Astrocyte (in vitro differentiated cells and primary cell): Measurements from ENCODE around the gene KCNIP2. TPM values are rescaled to one million over a fixed set of nuclear protein-coding genes. Genes with fewer than 3 reads are reported as not detected.
"Not testable (repeated sequence)": the region's sequence is repeated elsewhere in the genome, so short reads cannot be mapped to it uniquely, and the experiment has no call there.

Experiments used
- DNase-seq: peaks from one replicate; pipeline ENCODE4 v3.0.0-alpha.2; 2010; ENCODE audit warnings: low read depth
- FAIRE-seq: peaks from 2 replicates; lab custom pipeline; 2011; peaks lifted over from hg19 to GRCh38; lab: Jason Lieb, UNC
- H2AFZ ChIP-seq: 2 replicates; pipeline ENCODE4 v1.6.0; 2012; ENCODE audit warnings: low read depth, low read length, inconsistent platforms
- H3K27ac ChIP-seq: 2 replicates; pipeline ENCODE4 v1.5.1; 2011; ENCODE audit warnings: low read depth, low read length, inconsistent platforms
- H3K27me3 ChIP-seq: 2 replicates; pipeline ENCODE4 v1.6.0; 2011; ENCODE audit warnings: low read length, inconsistent platforms; ENCODE audit not compliant: insufficient read depth
- H3K36me3 ChIP-seq: 2 replicates; pipeline ENCODE4 v1.5.1; 2011; ENCODE audit warnings: low read length, inconsistent platforms; ENCODE audit not compliant: insufficient read depth
- H3K4me1 ChIP-seq: 2 replicates; pipeline ENCODE4 v1.5.1; 2011; ENCODE audit warnings: low read length, inconsistent platforms; ENCODE audit not compliant: insufficient read depth
- H3K4me2 ChIP-seq: 2 replicates; pipeline ENCODE4 v1.6.0; 2012; ENCODE audit warnings: low read length, inconsistent platforms
- H3K4me3 ChIP-seq: 2 replicates; pipeline ENCODE4 v1.5.1; 2011; ENCODE audit warnings: low read depth, mild to moderate bottlenecking, low read length, inconsistent platforms; ENCODE audit not compliant: insufficient read depth
- H3K79me2 ChIP-seq: 2 replicates; pipeline ENCODE4 v1.6.0; 2012; ENCODE audit warnings: mild to moderate bottlenecking, low read length, inconsistent platforms; ENCODE audit not compliant: insufficient read depth
- H3K9ac ChIP-seq: 2 replicates; pipeline ENCODE4 v1.6.0; 2012; ENCODE audit warnings: mild to moderate bottlenecking, low read length, inconsistent platforms
- H3K9me3 ChIP-seq: 2 replicates; pipeline ENCODE4 v1.5.1; 2012; ENCODE audit warnings: low read depth, mild to moderate bottlenecking, low read length, inconsistent platforms; ENCODE audit not compliant: insufficient read depth
- H4K20me1 ChIP-seq: 2 replicates; pipeline ENCODE4 v1.6.0; 2012; ENCODE audit warnings: low read length, inconsistent platforms; ENCODE audit not compliant: insufficient read depth
- H3K27ac Mint-ChIP-seq: one replicate; pipeline ENCODE4 v1.8.0; 2021; ENCODE audit warnings: mild to moderate bottlenecking, mixed read lengths; ENCODE audit not compliant: unreplicated experiment
- H3K27me3 Mint-ChIP-seq: one replicate; pipeline ENCODE4 v1.8.0; 2021; ENCODE audit warnings: low read depth, mixed read lengths; ENCODE audit not compliant: unreplicated experiment
- H3K36me3 Mint-ChIP-seq: one replicate; pipeline ENCODE4 v1.8.0; 2021; ENCODE audit warnings: low read depth, mixed read lengths; ENCODE audit not compliant: unreplicated experiment
- H3K4me1 Mint-ChIP-seq: one replicate; pipeline ENCODE4 v1.8.0; 2021; ENCODE audit warnings: low read depth, mixed read lengths; ENCODE audit not compliant: unreplicated experiment
- H3K4me3 Mint-ChIP-seq: one replicate; pipeline ENCODE4 v1.8.0; 2021; ENCODE audit warnings: mild to moderate bottlenecking, moderate library complexity, mixed read lengths; ENCODE audit not compliant: unreplicated experiment
- H3K9me3 Mint-ChIP-seq: one replicate; pipeline ENCODE4 v1.8.0; 2021; ENCODE audit warnings: mild to moderate bottlenecking, mixed read lengths; ENCODE audit not compliant: unreplicated experiment
- EZH2 ChIP-seq: IDR thresholded peaks from 2 replicates; pipeline ENCODE4 v1.6.1; 2012; ENCODE audit warnings: mild to moderate bottlenecking, low read length, inconsistent platforms; ENCODE audit not compliant: insufficient read depth
- total RNA-seq: library from RNA; stranded (reverse); gene quantifications from 2 replicates; pipeline ENCODE4 v1.2.1, GENCODE V29; 2021
- TF ChIP-seq, protein P1 (sequence below): IDR thresholded peaks from 2 replicates; pipeline ENCODE4 v1.5.1; 2011; ENCODE audit warnings: low read depth, mild to moderate bottlenecking, inconsistent platforms, low read length, moderate library complexity; ENCODE audit not compliant: insufficient read depth

The KCNIP2 gene
- total RNA-seq, 1 donor from 2014 or later = 2.5 TPM

DNA sequence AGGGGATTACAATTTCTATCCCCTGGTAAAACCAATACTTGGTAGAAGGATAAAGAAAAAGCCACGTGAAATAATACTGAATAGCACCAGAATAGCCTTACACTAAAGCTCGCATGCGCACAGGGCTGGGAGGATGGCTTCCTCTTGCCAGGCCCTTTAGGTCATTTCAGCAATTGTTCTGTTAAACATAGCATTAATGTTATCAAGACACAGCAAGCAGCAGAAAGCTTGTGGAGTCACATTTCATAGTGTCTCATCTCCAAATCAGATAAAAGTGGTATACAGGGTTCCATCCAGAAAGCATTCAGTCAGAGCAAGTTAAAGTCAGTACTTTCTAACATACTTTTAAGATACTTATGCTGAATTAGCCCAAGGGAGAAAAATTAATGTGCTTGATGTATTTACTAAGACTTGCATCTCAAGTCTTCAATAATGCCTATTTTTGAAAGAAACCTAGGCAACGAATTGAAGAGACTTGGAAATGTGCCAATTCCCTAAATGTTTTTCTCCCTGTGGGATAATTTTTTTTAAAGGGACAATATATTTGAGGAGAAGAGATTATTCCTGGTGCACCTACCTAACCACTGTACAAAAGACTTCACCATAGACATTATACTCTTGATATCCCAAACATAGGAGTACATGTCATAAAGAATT lies 46.1 kb downstream of the KCNIP2 start:
- no peak for FAIRE-seq
- no peak overlapping the region for H3K4me2 ChIP-seq
- H3K4me3 ChIP-seq = no peak overlapping the region
- no peak overlapping the region for H3K4me3 Mint-ChIP-seq
- H4K20me1 ChIP-seq = peaks cover 92% of the 10 kb centered on the region
- H3K4me1 ChIP-seq = no peaks in the 10 kb centered on the region
- H3K27me3 ChIP-seq = no peaks in the 10 kb centered on the region
- no peak overlapping the region for H3K9ac ChIP-seq
- peaks cover 85% of the 10 kb centered on the region for H3K79me2 ChIP-seq
- H3K27ac ChIP-seq = no peak overlapping the region
- no peaks in the 10 kb centered on the region for H3K4me1 Mint-ChIP-seq
- no peaks in the 10 kb centered on the region for H3K9me3 Mint-ChIP-seq
- H3K9me3 ChIP-seq = no peaks in the 10 kb centered on the region
- no peak for DNase-seq
- no peak overlapping the region for H3K27ac Mint-ChIP-seq
- TF ChIP-seq, protein P1, sequence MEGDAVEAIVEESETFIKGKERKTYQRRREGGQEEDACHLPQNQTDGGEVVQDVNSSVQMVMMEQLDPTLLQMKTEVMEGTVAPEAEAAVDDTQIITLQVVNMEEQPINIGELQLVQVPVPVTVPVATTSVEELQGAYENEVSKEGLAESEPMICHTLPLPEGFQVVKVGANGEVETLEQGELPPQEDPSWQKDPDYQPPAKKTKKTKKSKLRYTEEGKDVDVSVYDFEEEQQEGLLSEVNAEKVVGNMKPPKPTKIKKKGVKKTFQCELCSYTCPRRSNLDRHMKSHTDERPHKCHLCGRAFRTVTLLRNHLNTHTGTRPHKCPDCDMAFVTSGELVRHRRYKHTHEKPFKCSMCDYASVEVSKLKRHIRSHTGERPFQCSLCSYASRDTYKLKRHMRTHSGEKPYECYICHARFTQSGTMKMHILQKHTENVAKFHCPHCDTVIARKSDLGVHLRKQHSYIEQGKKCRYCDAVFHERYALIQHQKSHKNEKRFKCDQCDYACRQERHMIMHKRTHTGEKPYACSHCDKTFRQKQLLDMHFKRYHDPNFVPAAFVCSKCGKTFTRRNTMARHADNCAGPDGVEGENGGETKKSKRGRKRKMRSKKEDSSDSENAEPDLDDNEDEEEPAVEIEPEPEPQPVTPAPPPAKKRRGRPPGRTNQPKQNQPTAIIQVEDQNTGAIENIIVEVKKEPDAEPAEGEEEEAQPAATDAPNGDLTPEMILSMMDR = no peak
- TF ChIP-seq EZH2 = no peak
- no peak overlapping the region for H2AFZ ChIP-seq
- H3K27me3 Mint-ChIP-seq = no peaks in the 10 kb centered on the region
- H3K36me3 ChIP-seq = peaks cover 67% of the 10 kb centered on the region
- H3K36me3 Mint-ChIP-seq = peaks cover 40% of the 10 kb centered on the region

- Histone ChIP-seq H3K79me2 (peaks cover 58% of the 10 kb centered on the region), H2AFZ (no peak overlapping the region), H3K4me2 (no peak overlapping the region), H4K20me1 (peaks cover 72% of the 10 kb centered on the region), H3K36me3 (peaks cover 83% of the 10 kb centered on the region), H3K9me3 (no peaks in the 10 kb centered on the region), H3K9ac (no peak overlapping the region), H3K27ac (no peak overlapping the region), H3K27me3 (no peaks in the 10 kb centered on the region), H3K4me3 (no peak overlapping the region), H3K4me1 (no peaks in the 10 kb centered on the region)
- H3K4me1 Mint-ChIP-seq = no peaks in the 10 kb centered on the region
- no peak overlapping the region for H3K4me3 Mint-ChIP-seq
- H3K36me3 Mint-ChIP-seq = peaks cover 22% of the 10 kb centered on the region
- no peaks in the 10 kb centered on the region for H3K9me3 Mint-ChIP-seq
- TF ChIP-seq, protein P1 = no peak
- no peak for TF ChIP-seq EZH2
- no peak overlapping the region for H3K27ac Mint-ChIP-seq
- DNase-seq = no peak
- FAIRE-seq = no peak
- no peaks in the 10 kb centered on the region for H3K27me3 Mint-ChIP-seq
These were observed 50.1 kb downstream of the KCNIP2 start for GRCh38 chr10:101793526-101793925.

- Mint-ChIP-seq H3K27ac (no peak overlapping the region), H3K27me3 (no peaks in the 10 kb centered on the region), H3K36me3 (peaks cover 12% of the 10 kb centered on the region), H3K9me3 (no peaks in the 10 kb centered on the region), H3K4me3 (no peak overlapping the region), H3K4me1 (no peaks in the 10 kb centered on the region)
- no peaks in the 10 kb centered on the region for H3K27me3 ChIP-seq
- H3K4me3 ChIP-seq = no peak overlapping the region
- peaks cover 76% of the 10 kb centered on the region for H3K36me3 ChIP-seq
- H3K4me1 ChIP-seq = no peaks in the 10 kb centered on the region
- no peak overlapping the region for H3K4me2 ChIP-seq
- peaks cover 68% of the 10 kb centered on the region for H4K20me1 ChIP-seq
- FAIRE-seq (no peak), DNase-seq (no peak)
- H2AFZ ChIP-seq = no peak overlapping the region
- TF ChIP-seq EZH2 = no peak
- TF ChIP-seq, protein P1 = no peak
- H3K27ac ChIP-seq = no peak overlapping the region
- H3K79me2 ChIP-seq = peaks cover 28% of the 10 kb centered on the region
- no peak overlapping the region for H3K9ac ChIP-seq
- no peaks in the 10 kb centered on the region for H3K9me3 ChIP-seq
These were observed 53.9 kb downstream of the KCNIP2 start for GRCh38 chr10:101789686-101790085.

DNA sequence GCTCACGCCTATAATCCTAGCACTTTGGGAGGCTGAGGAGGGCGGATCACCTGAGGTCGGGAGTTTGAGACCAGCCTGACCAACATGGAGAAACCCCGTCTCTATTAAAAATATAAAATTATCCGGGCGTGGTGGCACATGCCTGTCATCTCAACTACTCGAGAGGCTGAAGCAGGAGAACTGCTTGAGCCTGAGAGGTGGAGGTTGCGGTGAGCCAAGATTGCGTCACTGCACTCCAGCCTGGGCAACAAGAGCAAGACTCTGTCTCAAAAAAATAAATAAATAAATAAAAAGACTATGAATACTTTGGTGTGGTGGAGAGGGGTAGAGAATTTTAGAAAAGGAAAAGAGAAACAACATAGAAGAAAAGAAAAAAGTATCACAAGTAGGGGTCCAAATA lies 54.4 kb downstream of the KCNIP2 start:
- H3K4me1 ChIP-seq, H3K4me3 ChIP-seq, H3K4me3 Mint-ChIP-seq, FAIRE-seq, H3K4me2 ChIP-seq, H3K27me3 ChIP-seq, H3K27ac Mint-ChIP-seq, H3K9ac ChIP-seq, H3K9me3 Mint-ChIP-seq, H3K27me3 Mint-ChIP-seq, H2AFZ ChIP-seq, DNase-seq, H3K4me1 Mint-ChIP-seq, H3K9me3 ChIP-seq, H3K27ac ChIP-seq: not testable (repeated sequence)
- H3K79me2 ChIP-seq = peaks cover 25% of the 10 kb centered on the region
- peaks cover 67% of the 10 kb centered on the region for H4K20me1 ChIP-seq
- peaks cover 12% of the 10 kb centered on the region for H3K36me3 Mint-ChIP-seq
- H3K36me3 ChIP-seq = peaks cover 76% of the 10 kb centered on the region
